NCI-H1930 (cell line): Measurements from ENCODE around the gene ALG12.

ENCODE experiments used
- DNase-seq, 2 experiments: peaks; one replicate each; lab custom pipeline; 2025; lab: John Stamatoyannopoulos, UW

The ALG12 gene

DNA sequence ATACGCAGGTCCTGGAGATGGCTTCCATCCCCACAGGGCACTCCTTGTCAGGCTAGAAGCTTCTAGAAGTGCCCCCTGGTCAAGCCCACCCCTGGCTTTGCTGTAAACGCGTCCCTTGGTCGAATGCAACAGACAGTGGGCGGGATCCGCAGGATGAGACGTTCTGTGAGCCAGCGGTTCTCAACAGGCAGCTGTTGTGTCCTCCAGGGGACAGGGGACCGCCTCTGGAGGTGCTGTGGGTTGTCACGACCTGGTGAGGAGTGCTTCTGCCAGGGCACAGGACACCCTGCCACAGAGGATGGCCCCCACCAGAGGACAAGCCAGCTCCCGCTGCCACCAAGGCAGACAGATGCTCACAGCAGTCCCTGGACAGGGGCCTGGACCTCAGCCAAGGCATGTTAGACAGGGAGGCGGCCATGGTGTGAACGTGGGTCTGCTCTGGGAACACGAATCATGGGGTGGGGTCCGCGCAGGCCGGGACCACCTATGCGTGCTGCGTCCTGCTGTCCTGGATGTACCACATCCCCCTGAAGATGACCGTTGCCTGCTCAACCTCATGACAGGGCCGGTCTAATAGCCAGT is 11.8 kb upstream of the ALG12 start:
- no peak for DNase-seq

DNA sequence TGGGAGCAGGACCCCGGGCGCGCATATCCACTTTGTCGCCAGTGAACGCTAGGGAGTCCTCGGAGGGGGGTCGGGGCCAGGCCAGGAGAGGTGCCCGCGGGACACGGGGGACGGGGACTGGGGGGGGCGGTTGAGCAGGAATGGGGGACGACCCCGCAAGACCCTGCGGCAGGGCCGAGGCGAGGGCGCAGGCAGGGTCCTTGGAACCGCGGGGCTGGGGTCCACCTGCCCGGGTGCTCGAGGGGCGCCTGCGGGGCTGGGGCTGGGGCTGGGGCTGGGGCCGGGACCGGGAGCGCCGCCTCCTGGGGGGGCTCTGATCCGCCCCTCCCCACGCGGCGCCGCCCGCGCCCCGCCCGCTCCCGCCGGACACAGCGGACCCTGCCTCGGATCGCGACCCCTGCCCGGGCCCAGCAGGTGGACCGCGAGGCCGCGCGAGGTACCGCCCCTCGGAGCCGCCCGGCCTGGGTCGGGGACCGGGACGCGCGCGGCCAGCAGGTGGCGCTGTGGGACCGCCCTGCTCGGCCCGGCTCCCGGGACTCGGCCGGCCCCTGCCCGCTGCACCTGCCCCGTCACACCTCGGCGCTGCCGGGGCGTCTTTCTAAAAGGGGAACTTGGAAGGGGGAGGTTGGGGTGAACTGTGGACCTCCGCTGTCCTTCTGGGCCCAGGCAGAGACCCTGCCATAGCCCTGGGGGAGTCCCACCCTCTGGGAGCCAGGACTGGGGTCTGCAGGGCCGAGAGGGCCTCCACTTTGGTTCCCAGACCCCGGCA is 11.2 kb upstream of the ALG12 start:
- DNase-seq, result peak in 1 of 2 experiments; percentile 59

- no peak for DNase-seq
These were observed 10.4 kb upstream of the ALG12 start for GRCh38 chr22:49928555-49929210.

GRCh38 chr22:49928185-49928495 is 9.9 kb upstream of the ALG12 start:
- no peak for DNase-seq

- DNase-seq, result no peak
These were observed 9.4 kb upstream of the ALG12 start for GRCh38 chr22:49927483-49928184.

DNA sequence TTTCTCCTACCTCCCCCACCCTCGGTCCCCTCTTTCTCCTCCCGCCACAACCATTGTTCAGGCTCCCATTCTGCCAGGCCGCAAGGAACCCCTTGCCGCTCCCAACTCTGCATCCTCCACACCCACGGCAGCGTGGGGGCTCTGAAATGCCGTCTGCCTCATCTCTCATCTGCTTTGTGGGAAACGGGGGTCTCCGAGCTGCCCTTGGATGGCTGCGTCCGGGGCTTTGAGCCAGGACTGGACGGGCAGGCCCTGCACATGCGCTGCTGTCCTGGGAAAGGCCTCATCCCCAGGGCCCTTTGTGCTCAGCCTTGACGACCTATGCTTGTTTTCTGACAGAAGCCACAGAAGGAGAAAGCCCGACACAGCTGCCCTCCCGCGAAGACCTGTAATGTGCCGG is 8.7 kb upstream of the ALG12 start:
- DNase-seq, result no peak

- no peak for DNase-seq
These were observed 7.4 kb upstream of the ALG12 start for GRCh38 chr22:49925525-49926128.

- DNase-seq, result no peak
These were observed 6.0 kb upstream of the ALG12 start for GRCh38 chr22:49924113-49924833.

GRCh38 chr22:49923445-49923844 is 5.2 kb upstream of the ALG12 start:
- no peak for DNase-seq

DNA sequence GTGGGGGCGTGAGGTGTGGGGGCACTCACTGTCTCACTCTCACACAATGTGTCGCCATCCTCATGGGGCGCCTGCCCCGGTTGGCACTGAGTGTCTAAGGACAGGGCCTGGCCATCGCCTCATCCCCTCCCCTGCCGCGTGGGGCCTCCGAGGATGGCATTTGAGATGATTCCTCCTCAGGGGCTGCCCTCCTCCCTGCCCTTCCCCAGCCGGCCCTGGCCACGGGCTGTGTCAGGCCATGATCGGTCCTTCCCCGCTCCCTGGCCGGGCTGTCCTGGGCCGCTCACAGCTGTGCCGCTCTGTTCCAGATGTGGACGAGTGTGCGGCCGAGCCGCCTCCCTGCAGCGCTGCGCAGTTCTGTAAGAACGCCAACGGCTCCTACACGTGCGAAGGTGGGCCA is 4.7 kb upstream of the ALG12 start:
- DNase-seq, result no peak

- no peak for DNase-seq
These were observed 4.2 kb upstream of the ALG12 start for GRCh38 chr22:49922484-49922883.

GRCh38 chr22:49921508-49922278 is 3.5 kb upstream of the ALG12 start:
- DNase-seq, result no peak

- DNase-seq, result no peak
These were observed 2.6 kb upstream of the ALG12 start for GRCh38 chr22:49920859-49921258.

DNA sequence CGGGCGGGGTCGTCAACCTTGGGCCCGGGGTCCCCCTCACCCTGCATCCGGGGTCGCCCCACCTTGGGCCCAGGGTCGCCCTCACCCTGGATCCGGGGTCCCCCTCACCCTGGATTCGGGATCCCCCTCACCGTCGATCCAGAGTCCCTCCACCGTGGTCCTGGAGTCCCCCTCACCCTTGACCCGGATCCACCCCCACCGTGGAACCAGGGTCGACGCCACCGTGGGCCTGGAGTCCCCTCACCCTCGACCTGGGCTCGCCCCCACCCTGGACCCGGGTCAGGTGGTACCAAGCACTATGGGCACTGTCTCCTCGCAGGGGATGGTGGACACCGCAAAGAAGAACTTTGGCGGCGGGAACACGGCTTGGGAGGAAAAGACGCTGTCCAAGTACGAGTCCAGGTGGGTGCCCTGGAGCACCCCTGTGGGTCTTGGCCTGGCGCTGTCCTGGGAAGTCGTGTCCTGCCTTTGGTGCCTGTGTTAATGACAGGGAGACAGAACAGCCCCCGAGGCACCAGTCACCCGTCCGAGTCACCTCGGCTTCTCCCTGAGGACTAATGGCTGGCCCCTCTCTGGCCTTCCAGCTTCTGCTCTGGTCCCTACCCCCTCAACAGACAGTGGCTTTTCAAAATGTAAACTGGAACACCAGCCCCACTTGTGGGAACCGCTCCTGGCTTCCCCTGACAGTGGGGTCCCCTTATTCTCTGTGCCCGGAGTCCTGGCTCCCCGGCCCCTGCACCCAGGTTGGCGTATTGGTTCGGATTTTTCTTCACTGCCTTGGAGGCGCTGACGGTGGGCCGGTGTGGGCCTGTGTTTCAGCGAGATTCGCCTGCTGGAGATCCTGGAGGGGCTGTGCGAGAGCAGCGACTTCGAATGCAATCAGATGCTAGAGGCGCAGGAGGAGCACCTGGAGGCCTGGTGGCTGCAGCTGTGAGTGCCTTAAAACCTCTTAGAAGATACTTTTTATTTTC is 958 bp upstream of the ALG12 start:
- DNase-seq, result no peak

DNA sequence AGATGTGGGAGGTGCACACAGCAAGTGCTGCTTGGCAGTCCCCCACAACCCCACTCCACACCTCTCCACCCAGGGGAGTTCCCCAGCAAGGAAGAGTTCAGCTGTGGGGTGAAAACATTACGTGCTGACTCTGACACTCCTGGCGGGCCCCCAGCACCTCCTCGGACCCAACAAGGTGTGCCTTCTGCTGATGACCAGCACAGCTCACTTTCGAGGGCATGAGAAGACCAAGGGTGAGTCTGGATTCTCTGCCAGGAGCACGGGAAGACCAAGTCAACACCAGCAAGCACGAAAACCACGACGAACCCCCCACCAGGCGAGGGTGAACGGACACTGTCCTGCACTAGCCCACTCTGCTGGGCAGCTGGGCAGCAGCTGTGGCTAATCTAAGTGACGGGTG is 1.4 kb downstream of the ALG12 start:
- no peak for DNase-seq

DNA sequence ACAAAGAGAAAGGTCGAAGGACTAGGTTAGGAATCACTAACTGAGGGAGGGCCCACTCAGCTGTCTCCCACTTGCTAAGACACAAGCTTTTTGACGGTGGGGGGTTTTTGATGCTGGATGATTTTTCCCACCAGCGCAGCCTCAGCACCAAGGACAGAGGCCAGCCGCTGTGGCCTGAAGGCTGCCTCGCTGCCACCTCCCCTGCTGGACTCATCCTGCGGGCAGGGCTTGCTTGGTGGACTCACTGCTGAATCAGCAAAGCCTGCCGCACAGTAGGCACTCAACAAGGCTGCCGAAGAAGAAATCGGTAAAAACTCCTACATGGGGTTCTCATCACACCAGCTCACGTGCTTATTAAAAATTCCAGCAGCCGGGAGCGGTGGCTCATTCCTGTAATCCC is 2.6 kb downstream of the ALG12 start:
- DNase-seq, result no peak

DNA sequence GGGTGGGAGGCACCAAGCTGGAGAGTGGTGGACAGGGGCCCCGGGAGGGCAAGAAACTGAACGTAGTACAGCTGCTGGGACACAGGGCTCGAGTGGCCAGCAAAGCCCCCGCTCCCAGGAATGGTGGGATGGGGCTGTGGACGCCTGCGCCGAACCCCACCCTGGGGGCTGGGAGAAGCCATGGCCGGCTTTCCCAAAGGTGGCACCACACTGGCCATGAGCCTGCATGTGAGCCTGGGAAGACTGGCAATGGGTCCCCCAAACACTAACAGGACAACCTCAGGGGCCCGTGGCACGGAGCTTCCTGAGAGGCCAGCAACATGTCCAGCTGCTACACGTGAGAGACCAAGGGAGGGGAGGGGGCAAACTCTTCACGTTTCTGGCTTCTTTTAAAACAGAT is 4.0 kb downstream of the ALG12 start:
- DNase-seq, result no peak

DNA sequence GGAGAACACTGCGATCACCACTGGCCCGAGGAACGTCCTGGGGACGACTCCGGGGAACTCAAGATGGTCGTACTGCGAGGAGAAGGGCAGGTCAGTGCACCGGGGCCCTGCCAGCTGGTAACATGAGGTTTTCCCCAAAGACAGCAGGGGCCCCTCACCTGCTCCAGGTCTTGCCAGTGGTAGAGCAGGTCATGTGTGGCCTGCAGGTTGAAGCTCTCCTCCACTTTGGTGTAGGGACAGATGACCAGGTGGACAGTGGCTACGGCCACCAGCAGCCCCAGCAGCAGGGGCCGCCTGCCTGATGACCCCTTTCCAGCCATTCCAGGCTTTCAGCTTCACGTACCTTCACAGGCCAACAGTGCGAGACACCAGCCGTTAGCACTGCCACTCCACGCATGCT is 4.8 kb downstream of the ALG12 start:
- no peak for DNase-seq

- DNase-seq, result no peak
These were observed 5.2 kb downstream of the ALG12 start for GRCh38 chr22:49913026-49913425.
